Type B pancreatic cell (in vitro differentiated cells): Measurements from ENCODE around the gene KHK. TPM values are rescaled to one million over a fixed set of nuclear protein-coding genes. Genes with fewer than 3 reads are reported as not detected.

ENCODE experiments used
- DNase-seq: peaks from one replicate; pipeline ENCODE4 v3.0.0; 2021; ENCODE audit warnings: mixed read lengths; ENCODE audit not compliant: unreplicated experiment; ENCODE audit errors: extremely low spot score
- H3K27ac Mint-ChIP-seq: 2 replicates; pipeline ENCODE4 v1.8.0; 2021; ENCODE audit warnings: mild to moderate bottlenecking, mixed read lengths
- H3K27me3 Mint-ChIP-seq: 2 replicates; pipeline ENCODE4 v1.8.0; 2021; ENCODE audit warnings: mixed read lengths
- H3K36me3 Mint-ChIP-seq: 2 replicates; pipeline ENCODE4 v1.8.0; 2021; ENCODE audit warnings: mixed read lengths
- H3K4me1 Mint-ChIP-seq: one replicate; pipeline ENCODE4 v1.8.0; 2021; ENCODE audit warnings: mixed read lengths; ENCODE audit not compliant: unreplicated experiment
- H3K4me3 Mint-ChIP-seq: 2 replicates; pipeline ENCODE4 v1.8.0; 2021; ENCODE audit warnings: mild to moderate bottlenecking, mixed read lengths
- H3K9me3 Mint-ChIP-seq: 2 replicates; pipeline ENCODE4 v1.8.0; 2021; ENCODE audit warnings: mixed read lengths
- CTCF ChIP-seq: fragments of 200-600 bp; sonication (generic); conservative IDR thresholded peaks from 2 replicates; pipeline ENCODE4 v1.5.0; 2021; ENCODE audit warnings: antibody characterized with exemption, mild to moderate bottlenecking
- total RNA-seq: library from RNA; stranded (reverse); gene quantifications from 2 replicates; pipeline ENCODE4 v1.2.1, GENCODE V29; 2021; ENCODE audit warnings: low replicate concordance

The KHK gene
- total RNA-seq, 1 donor from 2014 or later: 14.7 TPM

- no peak for TF ChIP-seq CTCF
- H3K27ac Mint-ChIP-seq: no peak overlapping the region
- peaks cover 15% of the 10 kb centered on the region for H3K27me3 Mint-ChIP-seq
- H3K9me3 Mint-ChIP-seq: no peaks in the 10 kb centered on the region
- DNase-seq: no peak
- H3K4me1 Mint-ChIP-seq: peaks cover 12% of the 10 kb centered on the region
- no peaks in the 10 kb centered on the region for H3K36me3 Mint-ChIP-seq
- no peak overlapping the region for H3K4me3 Mint-ChIP-seq
These were observed 50.9 kb downstream of the KHK start for GRCh38 chr2:27137322-27137935.

GRCh38 chr2:27138111-27138510 lies 51.5 kb downstream of the KHK start:
- H3K9me3 Mint-ChIP-seq: peaks cover 4% of the 10 kb centered on the region
- H3K27me3 Mint-ChIP-seq: peaks cover 20% of the 10 kb centered on the region
- no peak overlapping the region for H3K27ac Mint-ChIP-seq
- TF ChIP-seq CTCF: no peak
- no peaks in the 10 kb centered on the region for H3K36me3 Mint-ChIP-seq
- DNase-seq: no peak
- peaks cover 8% of the 10 kb centered on the region for H3K4me1 Mint-ChIP-seq
- no peak overlapping the region for H3K4me3 Mint-ChIP-seq

- Mint-ChIP-seq H3K9me3 (peaks cover 6% of the 10 kb centered on the region), H3K4me1 (no peaks in the 10 kb centered on the region), H3K27me3 (peaks cover 30% of the 10 kb centered on the region), H3K4me3 (no peak within 1 kb of the TSS), H3K36me3 (no peaks in the 10 kb centered on the region), H3K27ac (no peak within 1 kb of the TSS)
- no peak for TF ChIP-seq CTCF
- no peak for DNase-seq
These were observed 52.7 kb downstream of the KHK start, which contains the start of gene PRR30 for GRCh38 chr2:27139310-27139709. Gene PRR30, minus strand, starts transcription at chr2:27139410. Its CDS starts 1,081 bp downstream, at chr2:27138329.

GRCh38 chr2:27143285-27143684 lies 56.7 kb downstream of the KHK start:
- Mint-ChIP-seq H3K27ac (no peak overlapping the region), H3K4me3 (no peak overlapping the region), H3K9me3 (peaks cover 6% of the 10 kb centered on the region), H3K36me3 (no peaks in the 10 kb centered on the region), H3K27me3 (peaks cover 26% of the 10 kb centered on the region), H3K4me1 (no peaks in the 10 kb centered on the region)
- TF ChIP-seq CTCF: no peak
- DNase-seq: no peak

GRCh38 chr2:27145682-27146081 lies 59.1 kb downstream of the KHK start:
- no peaks in the 10 kb centered on the region for H3K4me1 Mint-ChIP-seq
- no peak for TF ChIP-seq CTCF
- H3K4me3 Mint-ChIP-seq: no peak overlapping the region
- peaks cover 19% of the 10 kb centered on the region for H3K27me3 Mint-ChIP-seq
- no peak for DNase-seq
- no peaks in the 10 kb centered on the region for H3K36me3 Mint-ChIP-seq
- peaks cover 6% of the 10 kb centered on the region for H3K9me3 Mint-ChIP-seq
- H3K27ac Mint-ChIP-seq: no peak overlapping the region
